Skin epidermis (tissue), 12 donors: ENCODE results near the gene DENR.
"Not testable (repeated sequence)": the region's sequence is repeated elsewhere in the genome, so short reads cannot be mapped to it uniquely, and the experiment has no call there.

Experiments used
- H3K27ac ChIP-seq, 21 experiments: fragments of 200-600 bp; sonication (generic) in 11 of 21; one replicate each; pipeline ENCODE4 v1.5.0; 2020; ENCODE audit warnings: mild to moderate bottlenecking in 3 of 21, inconsistent platforms in 2 of 21, moderate library complexity in 2 of 21
- H3K4me3 ChIP-seq, 7 experiments: fragments of 200-600 bp; sonication (generic) in 2 of 7; one replicate each; pipeline ENCODE4 v1.5.0; 2020; ENCODE audit warnings: inconsistent platforms in 2 of 7, mild to moderate bottlenecking in 2 of 7, moderate library complexity in 1 of 7

DENR gene

DNA sequence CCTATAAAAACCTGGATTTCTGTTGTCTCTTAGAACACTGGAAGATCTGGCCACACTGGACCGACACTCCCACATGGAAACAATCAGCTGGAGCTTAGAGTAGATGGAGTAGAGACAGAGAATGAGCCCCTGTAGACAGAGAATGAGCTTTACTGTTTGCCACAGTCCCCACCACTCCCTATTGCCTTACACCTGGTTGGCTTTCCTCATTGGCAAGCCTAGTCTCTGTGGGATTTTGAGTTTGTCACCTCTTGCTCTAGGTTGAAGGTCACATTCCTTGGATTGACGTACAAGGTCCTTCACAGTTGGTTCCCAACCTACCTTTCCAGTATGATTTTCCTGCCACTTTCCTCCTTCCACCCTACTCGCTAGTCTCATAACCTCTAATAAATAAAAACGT is 20.0 kb upstream of the DENR start:
- Histone ChIP-seq H3K27ac (peak overlapping the region in 1 of 21 experiments; percentile 23), H3K4me3 (no peak overlapping the region)

DNA sequence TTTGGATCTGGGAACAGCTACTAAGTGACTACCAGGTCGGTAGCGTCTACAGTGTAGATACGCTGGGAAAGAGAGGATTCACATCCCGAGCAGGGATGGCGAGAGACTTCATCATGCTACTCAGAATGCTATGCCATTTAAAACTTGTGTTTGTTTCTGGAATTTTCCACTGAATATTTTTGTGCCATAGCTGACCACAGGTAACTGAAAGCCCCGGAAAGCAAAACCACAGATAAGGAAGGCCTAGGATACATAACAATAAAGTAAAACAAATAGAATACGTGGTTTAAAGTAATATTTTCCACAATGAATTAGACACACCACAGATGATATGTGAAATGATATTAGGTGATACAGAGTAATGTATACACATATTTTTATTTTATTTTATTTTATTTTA is 14.1 kb upstream of the DENR start:
- Histone ChIP-seq H3K4me3 (no peak overlapping the region), H3K27ac (no peak overlapping the region)

GRCh38 chr12:122740351-122740750 is 12.3 kb upstream of the DENR start:
- no peak overlapping the region for H3K27ac ChIP-seq
- H3K4me3 ChIP-seq, result no peak overlapping the region

DNA sequence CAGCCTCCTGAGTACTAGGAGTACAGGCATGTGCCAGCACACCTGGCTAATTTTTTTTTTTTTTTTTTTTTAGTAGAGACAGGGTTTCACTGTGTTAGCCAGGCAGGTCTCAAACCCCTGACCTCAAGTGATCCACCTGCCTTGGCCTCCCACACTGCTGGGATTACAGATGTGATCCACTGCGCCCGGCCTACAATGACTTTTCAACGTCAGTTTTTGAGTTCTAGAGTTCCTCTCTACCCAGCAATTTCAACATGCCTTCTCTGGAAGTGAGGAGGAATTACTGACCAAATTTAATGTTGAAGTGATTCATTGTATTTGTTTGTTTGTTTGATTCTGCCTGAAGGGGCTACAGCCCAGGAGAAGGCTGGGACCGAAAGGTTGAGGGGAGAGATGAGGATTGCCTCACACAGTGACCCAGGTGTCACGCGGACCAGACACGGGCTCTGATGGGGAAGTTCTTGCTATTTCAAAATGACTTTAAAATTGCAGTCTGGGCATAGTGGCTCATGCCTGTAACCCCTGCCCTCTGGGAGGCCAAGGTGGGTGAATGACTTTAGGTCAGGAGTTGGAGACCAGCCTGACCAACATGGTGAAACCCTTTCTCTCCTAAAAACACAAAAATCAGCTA is 8.6 kb upstream of the DENR start:
- H3K27ac ChIP-seq, result no peak overlapping the region
- H3K4me3 ChIP-seq, result no peak overlapping the region

- no peak overlapping the region for H3K4me3 ChIP-seq
- peak overlapping the region in 1 of 21 experiments; percentile 59 for H3K27ac ChIP-seq
Observed at GRCh38 chr12:122747224-122748135, 5.1 kb upstream of the DENR start.

- peak overlapping the region in 1 of 21 experiments; percentile 17 for H3K27ac ChIP-seq
- no peak overlapping the region for H3K4me3 ChIP-seq
Observed at GRCh38 chr12:122749569-122750332, 2.9 kb upstream of the DENR start.

GRCh38 chr12:122750781-122751515 is 1.7 kb upstream of the DENR start:
- H3K27ac ChIP-seq, result peak overlapping the region in 1 of 21 experiments; percentile 92
- H3K4me3 ChIP-seq, result not testable (repeated sequence)

DNA sequence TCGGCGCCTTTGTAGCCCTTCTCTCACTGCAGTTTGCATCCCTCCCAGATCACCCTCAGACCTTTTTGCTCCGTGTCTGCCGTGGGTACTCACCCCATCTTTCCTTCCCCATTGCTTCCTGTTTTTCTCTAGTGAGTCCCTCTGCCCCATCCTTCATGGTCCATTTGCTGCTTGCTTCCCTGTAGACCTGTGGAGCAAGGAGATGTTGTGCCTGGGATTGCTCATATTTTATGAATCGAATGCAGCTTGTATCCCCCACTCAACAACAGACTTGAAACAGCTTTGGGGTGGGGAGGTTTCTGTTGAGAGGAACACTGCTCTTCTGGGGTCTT is 661 bp downstream of the DENR start:
- Histone ChIP-seq H3K27ac (peak overlapping the region; percentile 80 to 99 (median 92)), H3K4me3 (peak overlapping the region; percentile 61 to 93 (median 81))

DNA sequence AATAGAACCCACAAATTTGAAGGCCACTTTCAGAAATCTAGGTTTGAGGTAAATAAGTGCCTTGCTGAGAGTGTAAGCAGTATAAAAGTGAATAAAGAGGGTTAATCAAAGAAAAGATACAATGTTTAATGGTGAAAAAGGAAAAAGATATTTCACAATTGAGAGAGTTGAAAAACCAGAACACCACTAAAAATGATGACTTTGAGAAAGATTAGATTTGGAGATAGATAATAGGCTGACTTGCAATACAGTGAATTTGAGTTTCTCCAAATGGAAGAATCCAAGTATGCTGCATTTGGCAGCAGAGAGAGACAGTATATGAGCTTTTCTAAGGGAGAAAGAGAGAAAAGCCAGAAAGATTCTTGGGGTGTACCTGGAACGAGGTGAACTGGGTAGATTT is 2.2 kb downstream of the DENR start:
- H3K27ac ChIP-seq, result no peak overlapping the region
- no peak overlapping the region for H3K4me3 ChIP-seq

GRCh38 chr12:122757568-122757967 is 4.9 kb downstream of the DENR start:
- H3K4me3 ChIP-seq, result no peak overlapping the region
- no peak overlapping the region for H3K27ac ChIP-seq

- Histone ChIP-seq H3K4me3 (no peak overlapping the region), H3K27ac (no peak overlapping the region)
Observed at GRCh38 chr12:122785503-122785902, 32.9 kb downstream of the DENR start.

GRCh38 chr12:122788387-122788786 is 35.8 kb downstream of the DENR start:
- H3K27ac ChIP-seq, result no peak overlapping the region
- H3K4me3 ChIP-seq, result no peak overlapping the region

GRCh38 chr12:122789637-122790036 is 37.0 kb downstream of the DENR start:
- Histone ChIP-seq H3K4me3 (no peak overlapping the region), H3K27ac (no peak overlapping the region)

DNA sequence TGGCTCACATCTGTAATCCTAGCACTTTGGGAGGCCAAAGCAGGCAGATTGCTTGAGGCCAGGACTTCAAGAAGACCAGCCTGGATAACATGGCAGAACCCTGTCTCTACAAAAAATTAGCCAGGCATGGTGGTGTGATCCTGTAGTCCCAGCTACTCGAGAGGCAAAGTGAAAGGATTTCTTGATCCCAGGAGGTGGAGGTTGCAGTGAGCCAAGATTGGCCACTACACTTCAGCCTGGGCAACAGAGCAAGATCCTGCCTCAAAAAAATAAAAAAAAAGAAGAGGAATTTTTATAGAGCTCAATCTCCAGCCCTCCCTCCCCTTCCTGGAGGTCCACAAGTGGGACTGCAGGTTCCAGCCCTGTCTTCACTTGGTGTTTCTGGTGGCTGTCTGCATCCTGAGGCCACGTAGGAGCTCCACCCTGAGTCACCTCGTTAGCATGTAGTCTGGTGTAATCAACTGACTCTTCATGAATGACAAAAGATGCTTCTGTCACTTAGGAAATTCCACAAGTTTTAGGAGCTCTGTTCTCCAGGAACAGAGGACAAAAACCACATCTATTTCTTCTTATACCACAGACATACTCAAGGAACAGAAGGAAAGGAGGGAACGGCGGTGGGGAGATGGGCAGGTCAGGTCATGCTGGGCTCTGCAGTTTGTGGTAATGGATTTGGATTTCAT is 37.9 kb downstream of the DENR start:
- Histone ChIP-seq H3K4me3 (no peak overlapping the region), H3K27ac (no peak overlapping the region)

GRCh38 chr12:122793685-122794106 is 41.1 kb downstream of the DENR start:
- H3K4me3 ChIP-seq, result no peak overlapping the region

GRCh38 chr12:122795807-122796206 is 43.2 kb downstream of the DENR start:
- Histone ChIP-seq H3K27ac (no peak overlapping the region), H3K4me3 (no peak overlapping the region)

More at GRCh38 chr12:122793685-122794106, 41.1 kb downstream of the DENR start:
- no peak overlapping the region for H3K27ac ChIP-seq

- no peak overlapping the region for H3K27ac ChIP-seq
- H3K4me3 ChIP-seq, result no peak overlapping the region
Observed at GRCh38 chr12:122799641-122800243, 47.1 kb downstream of the DENR start.

- no peak overlapping the region for H3K27ac ChIP-seq
- no peak overlapping the region for H3K4me3 ChIP-seq
Observed at GRCh38 chr12:122803937-122804336, 51.3 kb downstream of the DENR start.

- not testable (repeated sequence) for H3K27ac ChIP-seq, H3K4me3 ChIP-seq
Observed at GRCh38 chr12:122804957-122805356, 52.3 kb downstream of the DENR start.
